Omental fat pad (tissue), 4 donors: ENCODE measurements around the gene TRAPPC10. TPM values are rescaled to one million over a fixed set of nuclear protein-coding genes. Genes with fewer than 3 reads are reported as not detected.
A peak's percentile ranks its signal among the peaks of the same experiment; 100 is the strongest.

ENCODE experiments used
- ATAC-seq: fragments of 150-250 bp; one replicate; pipeline ENCODE4 v1.9.1; 2016; ENCODE audit warnings: mild to moderate bottlenecking, moderate library complexity; ENCODE audit not compliant: low FRiP score
- DNase-seq: peaks from one replicate; pipeline ENCODE4 v3.0.0-alpha.2; 2019; ENCODE audit warnings: low spot score
- CTCF ChIP-seq, 3 donors: fragments of 450-650 bp; IDR thresholded peaks; one replicate each; pipeline ENCODE4 v1.5.1; 2016 to 2017; ENCODE audit warnings: antibody characterized with exemption in 3 of 3, mild to moderate bottlenecking in 3 of 3, moderate library complexity in 2 of 3
- total RNA-seq, 4 donors: library from RNA; depleted of rRNA; stranded (reverse); fragments of >200 nt; gene quantifications; one replicate each; pipeline ENCODE4 v1.1.0, GENCODE V29; 2016

Gene TRAPPC10
- total RNA-seq, 4 donors from 2014 or later, result 29.3 to 42.8 (median 36.6) TPM

- no peak for ATAC-seq
- no peak for DNase-seq
- TF ChIP-seq CTCF (IDR thresholded peaks at IDR 0.05), result no peak
These were observed 46.9 kb downstream of the TRAPPC10 start for GRCh38 chr21:44058981-44059380.

GRCh38 chr21:44059710-44060109, 47.6 kb downstream of the TRAPPC10 start:
- DNase-seq (no peak), ATAC-seq (no peak)
- no peak for TF ChIP-seq CTCF (IDR thresholded peaks at IDR 0.05)

- TF ChIP-seq CTCF (IDR thresholded peaks at IDR 0.05), result no peak
- peak; percentile 86 for ATAC-seq
- no peak for DNase-seq
These were observed 50.3 kb downstream of the TRAPPC10 start for GRCh38 chr21:44062380-44062779.

- ATAC-seq, result no peak
- no peak for DNase-seq
- TF ChIP-seq CTCF (IDR thresholded peaks at IDR 0.05), result no peak
These were observed 51.2 kb downstream of the TRAPPC10 start for GRCh38 chr21:44063151-44063912.

GRCh38 chr21:44064852-44065403, 52.8 kb downstream of the TRAPPC10 start:
- DNase-seq (no peak), ATAC-seq (no peak)
- TF ChIP-seq CTCF (IDR thresholded peaks at IDR 0.05), result no peak

- no peak for TF ChIP-seq CTCF (IDR thresholded peaks at IDR 0.05)
- ATAC-seq, result no peak
- no peak for DNase-seq
These were observed 53.3 kb downstream of the TRAPPC10 start for GRCh38 chr21:44065428-44065827.

- no peak for TF ChIP-seq CTCF (IDR thresholded peaks at IDR 0.05)
- no peak for DNase-seq
- no peak for ATAC-seq
These were observed 54.0 kb downstream of the TRAPPC10 start for GRCh38 chr21:44066116-44066515.
